PC-9 (cell line): ENCODE results near the gene C15orf62.

ENCODE experiments used
- CTCF ChIP-seq: fragments of 200-600 bp; sonication (generic); conservative IDR thresholded peaks from 2 replicates; pipeline ENCODE4 v1.6.1; 2017; ENCODE audit warnings: mixed run types, antibody characterized with exemption, mild to moderate bottlenecking, moderate library complexity
- EZH2 ChIP-seq: fragments of 200-600 bp; sonication (generic); IDR thresholded peaks from 2 replicates; pipeline ENCODE4 v1.8.0; 2017; ENCODE audit warnings: antibody characterized with exemption, low read depth

DNA sequence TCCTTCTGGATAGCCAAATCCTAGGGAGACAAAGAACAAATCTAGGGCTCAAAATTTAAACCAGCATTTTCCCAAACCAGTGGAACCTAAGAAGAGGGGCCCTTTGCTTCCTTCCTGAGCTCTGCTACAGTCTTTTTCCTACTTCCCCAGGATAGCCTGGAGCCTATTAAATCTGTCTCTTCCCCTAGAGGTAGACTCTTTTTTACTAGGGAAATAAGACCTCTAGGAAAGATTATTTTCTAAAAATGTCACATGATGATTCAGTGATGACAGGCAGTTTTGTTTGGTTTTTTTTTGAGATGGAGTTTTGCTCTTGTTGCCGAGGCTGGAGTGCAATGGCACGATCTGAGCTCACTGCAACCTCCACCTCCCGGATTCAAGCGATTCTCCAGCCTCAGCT is 33.2 kb upstream of the C15orf62 start:
- TF ChIP-seq CTCF = no peak
- TF ChIP-seq EZH2 = no peak
